GM18498 (cell line): ENCODE measurements around the gene SFXN5.
A peak's percentile ranks its signal among the peaks of the same experiment; 100 is the strongest.

Experiments
- ATAC-seq: cut with Tn5 transposase; IDR thresholded peaks from one replicate; pipeline ENCODE4 v1.9.1; 2021; ENCODE audit warnings: mild to moderate bottlenecking, moderate library complexity; ENCODE audit not compliant: unreplicated experiment

The SFXN5 gene

DNA sequence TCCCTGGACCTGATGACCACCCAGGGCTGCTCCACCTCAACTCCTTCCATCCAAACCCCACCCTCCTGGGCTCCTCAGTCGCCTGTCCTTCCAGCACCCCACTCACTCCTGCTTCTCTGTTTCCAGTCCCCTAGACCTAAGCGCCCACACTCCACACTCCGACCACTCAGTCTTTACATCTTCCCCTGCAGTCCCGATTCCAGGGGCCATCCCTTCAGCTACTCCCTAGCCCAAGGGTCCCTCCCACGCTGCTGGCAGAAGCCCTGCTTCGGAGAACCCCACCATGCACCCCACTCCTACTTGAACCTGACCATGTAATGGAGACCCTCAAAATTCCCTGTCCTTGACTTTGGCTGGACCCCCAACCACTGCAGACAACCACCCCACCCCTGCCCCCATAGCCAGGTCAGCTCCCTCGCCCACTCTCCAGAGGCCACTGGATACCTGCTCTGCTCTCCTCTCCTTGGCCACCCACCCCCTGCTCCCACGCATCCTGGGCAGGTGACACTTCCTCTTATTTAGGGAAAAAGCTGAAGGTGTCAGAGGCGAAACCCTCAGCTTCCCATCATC, 126.0 kb downstream of the SFXN5 start:
- no peak for ATAC-seq

DNA sequence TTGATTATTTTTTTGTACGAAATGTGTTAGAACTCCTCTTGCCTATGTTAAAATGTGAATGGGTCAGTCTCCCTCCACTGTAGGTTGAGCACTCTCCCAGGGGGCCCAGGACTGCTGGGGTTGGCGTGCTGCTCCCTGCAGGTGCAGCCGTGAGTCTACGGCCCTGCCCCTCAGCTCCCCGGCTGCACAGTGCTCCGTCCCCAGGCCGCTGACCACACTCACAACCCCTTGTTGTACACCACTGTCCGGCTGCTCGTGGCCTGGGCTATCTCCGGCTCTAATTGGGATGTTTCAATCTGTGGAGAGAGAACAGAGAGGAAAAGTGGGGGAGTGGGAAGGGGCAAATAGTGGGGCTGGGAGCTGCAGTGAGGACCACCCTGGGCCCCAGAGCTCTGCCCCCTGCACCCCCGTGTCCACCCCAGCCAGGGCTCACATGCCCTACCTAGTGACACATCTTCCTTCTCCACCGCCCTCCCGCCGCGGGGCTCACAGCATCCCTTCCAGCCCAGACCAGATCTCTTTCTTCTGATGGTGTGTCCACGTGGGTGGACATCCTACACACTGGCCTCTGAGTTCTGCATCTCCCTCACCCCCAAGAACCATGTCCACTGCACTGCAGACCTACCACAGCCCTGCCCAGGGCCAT, 126.6 kb downstream of the SFXN5 start:
- no peak for ATAC-seq

DNA sequence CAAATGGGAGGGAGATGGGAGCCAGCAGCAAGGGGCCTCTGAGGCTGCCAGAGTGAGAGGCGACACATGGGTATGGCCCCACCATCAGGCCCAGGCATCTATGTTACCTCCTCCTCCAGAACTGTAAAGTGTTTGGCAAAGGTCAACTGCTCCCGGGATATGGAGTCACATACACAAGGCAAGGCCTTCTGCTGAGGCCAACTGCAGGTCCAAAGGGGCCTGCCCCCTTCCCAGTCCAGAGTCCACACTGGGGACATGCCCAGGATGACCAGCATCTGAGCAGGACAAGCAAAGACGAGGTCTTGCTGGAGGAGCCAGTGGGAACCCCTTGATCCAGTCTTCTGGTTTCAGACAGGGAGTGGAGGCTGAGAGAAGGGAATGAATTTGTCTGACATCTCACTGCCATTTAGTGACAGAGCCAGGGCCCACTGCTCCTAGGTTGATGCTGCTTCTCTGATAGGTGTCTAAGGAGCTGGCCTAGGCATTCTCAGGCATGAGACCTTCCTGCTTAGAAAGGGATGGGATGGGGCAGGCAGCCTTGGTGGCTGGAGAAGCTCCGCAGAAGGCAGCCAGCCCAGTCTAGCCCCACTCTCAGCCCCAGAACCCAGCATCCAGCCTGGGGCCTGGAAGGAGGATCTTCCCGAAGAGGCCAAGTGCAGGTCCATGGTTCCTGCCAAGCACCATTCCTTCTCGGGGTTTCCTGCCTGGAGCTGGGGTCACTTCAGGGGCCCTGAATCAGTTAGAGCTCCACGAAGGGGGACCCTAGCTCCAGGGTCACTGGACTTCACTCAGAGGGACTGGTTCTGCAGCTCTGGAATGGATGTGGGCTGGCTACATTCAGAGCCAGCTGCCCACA, 127.7 kb downstream of the SFXN5 start:
- no peak for ATAC-seq

DNA sequence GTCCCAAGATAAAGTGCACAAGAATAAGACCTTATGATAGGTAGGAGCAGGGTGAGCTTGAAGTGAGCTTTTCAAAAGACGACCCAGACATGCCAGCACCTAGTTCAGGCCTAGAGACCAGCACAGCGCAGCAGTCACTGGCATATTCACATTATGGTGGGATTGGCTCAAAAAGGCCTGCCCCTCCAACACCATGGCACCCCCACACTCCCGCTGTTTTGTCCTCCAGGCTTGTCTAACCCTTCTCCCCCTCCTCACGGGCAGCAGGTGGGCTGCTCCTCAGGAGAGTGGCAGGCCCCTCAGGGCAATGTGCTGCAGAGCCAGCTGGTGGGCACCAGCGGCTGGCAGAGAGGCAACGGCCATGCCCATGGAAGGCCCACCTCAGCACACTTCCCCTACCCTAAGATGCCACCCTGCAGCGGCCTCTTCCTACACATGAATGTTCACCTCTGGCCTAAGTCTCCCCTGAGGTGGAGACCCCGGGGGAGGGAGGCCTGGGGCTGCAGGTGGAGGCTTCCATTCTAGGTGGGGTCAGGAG, 128.6 kb downstream of the SFXN5 start:
- ATAC-seq: no peak

DNA sequence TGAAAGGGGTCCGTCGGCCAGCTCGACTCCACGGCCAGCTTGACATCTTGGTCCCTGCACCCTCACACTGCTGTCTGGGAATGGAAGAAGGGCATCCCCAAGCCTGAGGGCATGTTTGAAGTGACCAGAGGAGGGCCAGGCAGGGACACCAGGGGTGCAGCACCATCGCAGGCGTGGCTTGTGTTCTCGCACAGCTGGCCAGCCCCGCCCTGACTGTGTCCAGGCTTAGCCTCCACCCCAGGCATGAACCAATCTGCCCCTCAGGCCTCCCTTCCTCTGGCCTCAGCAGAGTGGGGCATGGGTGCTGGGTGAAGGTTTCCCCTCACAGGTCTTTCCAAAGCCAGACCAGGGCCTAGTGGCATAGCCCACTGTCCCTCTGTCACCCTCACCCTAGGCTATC, 129.2 kb downstream of the SFXN5 start:
- ATAC-seq: no peak

DNA sequence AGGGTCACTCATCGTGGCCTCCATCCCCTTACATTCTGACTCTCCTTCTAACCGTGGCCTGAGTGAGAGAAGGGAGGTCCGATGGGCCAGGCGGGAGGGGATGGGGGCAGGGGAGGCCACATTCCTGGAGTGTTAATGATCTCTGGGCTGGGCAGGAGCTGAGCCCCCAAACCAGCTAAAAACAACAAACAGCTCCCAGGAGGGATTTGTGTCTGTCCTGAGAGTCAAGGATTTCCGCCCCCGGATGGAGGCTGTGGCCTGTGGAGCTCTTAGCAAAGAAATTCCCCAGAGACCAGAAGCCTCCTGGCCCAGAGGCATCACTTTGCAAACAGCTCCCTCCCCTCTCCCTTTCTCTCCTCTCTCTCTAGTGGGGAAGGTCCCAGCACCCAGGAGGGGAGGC, 130.7 kb downstream of the SFXN5 start:
- no peak for ATAC-seq

DNA sequence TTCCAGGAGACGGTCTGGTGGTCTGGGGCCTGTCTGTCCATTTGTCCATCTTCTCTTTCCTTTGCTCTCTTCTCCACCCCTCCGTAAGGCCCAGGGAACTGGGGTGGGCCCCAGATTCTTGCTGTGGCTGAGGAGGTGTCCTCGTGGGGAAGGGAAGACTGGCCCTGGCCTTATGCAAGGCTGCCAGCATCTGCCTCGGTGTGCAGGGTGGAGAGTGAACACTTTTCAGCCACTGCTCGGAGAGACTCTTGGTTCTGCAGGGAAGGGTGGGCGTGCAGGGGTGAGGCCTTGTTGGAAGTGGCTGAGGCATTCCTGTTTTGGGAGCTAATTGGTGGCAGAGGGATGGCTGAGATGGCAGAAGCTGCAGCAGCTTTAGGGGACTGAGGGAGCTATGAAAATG, 131.2 kb downstream of the SFXN5 start:
- no peak for ATAC-seq

DNA sequence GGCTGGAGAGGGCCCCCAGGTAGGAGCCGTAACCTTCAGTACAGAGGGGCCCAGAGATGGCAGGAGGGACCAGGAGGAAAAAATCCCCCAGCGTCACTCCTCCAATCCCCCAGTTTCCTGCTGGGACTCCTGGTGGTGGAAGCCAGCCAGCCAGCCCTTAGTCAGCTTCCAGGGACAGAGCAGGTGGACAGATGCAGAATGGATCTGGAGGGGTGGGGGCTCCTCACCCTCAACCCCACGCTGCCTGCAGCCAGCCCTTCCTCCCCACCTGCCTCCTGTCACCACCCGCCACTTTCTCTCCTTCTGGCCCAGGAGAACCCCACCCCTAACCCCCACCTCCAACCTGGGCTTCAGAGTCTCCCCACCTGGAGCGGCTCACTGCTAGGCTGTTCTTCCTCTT, 133.1 kb downstream of the SFXN5 start:
- ATAC-seq: no peak

DNA sequence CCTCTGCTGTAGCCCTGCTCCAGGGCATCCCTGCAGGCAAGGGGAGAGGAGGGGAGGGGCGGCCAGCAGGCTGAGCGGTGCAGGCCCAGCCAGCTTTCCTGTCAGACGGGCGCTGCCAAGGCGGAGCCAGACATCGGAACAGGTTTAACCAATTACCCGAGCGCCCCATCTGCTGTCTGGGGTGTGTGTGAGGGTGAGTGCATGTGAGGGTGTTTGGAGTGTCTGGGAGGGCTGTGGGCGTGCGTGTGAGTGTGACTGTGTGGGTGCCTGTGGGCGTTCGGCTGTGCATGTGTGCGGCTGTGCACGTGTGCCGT, 134.2 kb downstream of the SFXN5 start:
- no peak for ATAC-seq

DNA sequence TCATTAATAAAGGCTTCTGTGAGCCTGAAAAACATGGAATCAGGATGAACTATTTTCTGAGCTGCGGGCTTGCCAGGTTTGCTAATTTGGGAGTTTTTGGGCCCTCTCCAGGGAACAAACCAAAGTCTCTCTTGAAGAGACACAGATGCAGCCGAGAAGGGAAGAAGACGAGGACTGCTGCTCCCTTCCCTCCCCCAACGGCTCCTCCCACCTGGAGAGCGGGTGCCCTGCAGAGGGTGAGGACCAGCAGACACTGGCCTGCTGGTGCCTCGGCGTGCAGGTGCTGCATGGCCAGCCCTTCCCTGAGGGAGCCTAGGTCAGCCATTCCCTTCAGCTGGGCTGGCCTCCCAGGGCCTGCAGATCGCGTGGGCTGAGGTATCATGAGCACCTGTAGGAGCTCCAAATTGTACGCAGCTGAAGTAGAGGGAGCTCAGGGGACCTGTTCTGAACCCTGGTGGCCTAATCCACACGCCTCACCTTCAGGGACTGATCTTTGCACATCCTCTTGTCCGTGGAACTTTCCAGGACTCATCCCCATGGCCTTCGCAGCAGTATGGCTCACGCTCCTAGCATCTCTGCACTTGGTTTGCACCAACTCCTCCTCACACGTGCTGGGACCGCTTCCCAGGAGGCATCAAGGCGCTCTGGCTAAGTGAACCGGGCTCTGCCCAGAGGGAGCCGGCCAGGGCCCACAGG, 134.7 kb downstream of the SFXN5 start:
- ATAC-seq: no peak

DNA sequence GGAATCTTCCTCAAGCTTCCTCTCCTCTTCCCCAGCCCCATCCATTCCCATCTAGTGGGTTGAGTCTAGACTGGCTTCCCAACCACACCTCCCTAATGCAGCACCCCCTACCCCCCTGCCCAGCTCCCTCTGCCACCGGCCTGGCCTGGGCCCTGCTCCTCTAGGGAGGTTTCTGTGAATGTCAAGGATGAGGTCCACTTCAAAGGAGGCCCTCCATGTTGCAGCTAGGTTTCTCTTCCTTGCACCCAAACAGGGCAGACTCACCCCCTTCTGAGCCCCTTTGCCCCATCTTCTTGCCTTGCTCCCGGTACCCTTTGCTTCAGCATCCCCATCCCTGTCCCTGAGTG, 135.9 kb downstream of the SFXN5 start:
- ATAC-seq: no peak

DNA sequence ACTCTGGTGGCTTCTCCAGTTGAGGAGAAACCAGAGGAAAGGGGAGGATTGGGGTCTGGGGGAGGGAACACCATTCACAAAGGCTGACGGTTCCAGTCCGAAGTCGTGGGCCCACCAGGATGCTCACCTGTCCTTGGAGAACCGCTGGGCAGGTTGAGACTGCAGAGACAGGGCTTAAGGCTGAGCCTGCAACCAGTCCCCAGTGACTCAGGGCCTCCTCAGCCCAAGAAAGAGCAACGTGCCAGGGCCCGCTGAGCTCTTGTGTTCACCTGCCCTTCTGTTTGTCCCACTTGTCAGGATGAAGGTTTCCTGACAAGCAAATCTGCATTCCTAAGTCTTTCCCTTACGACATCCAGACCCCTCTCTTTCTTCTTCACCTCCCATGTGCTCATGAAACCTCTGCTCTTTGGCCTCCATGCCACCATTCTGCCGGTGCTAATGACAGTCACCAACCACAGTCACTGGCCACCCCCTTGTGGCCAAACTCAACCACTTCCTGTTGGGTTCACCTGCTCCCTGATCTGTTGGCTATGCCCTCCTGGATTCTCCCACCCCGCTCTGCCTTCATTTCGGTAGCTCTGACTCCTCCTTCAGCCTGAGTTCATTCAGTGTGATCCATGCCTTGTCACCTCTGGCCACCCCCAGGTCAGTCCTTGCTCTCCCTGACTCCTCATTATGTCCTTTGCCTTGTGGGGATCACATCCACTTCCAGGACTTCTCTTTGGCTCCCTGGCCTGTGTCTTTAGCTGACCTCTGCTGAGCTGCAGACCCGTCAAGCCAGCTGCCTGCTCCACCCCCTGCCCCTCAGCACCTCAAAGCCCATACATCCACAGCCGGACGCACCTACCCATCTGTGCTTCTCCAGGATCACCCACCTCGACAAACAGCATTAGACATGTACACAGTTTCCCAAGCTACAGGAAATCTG, 136.6 kb downstream of the SFXN5 start:
- ATAC-seq: peak; percentile 76

DNA sequence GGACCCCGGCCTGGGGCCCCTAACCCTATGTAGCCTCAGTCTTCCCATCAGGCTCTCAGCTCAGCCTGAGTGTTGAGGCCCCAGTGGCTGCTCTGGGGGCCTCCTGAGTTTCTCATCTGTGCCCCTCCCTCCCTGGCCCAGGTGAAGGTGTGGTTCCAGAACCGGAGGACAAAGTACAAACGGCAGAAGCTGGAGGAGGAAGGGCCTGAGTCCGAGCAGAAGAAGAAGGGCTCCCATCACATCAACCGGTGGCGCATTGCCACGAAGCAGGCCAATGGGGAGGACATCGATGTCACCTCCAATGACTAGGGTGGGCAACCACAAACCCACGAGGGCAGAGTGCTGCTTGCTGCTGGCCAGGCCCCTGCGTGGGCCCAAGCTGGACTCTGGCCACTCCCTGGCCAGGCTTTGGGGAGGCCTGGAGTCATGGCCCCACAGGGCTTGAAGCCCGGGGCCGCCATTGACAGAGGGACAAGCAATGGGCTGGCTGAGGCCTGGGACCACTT, 137.8 kb downstream of the SFXN5 start:
- no peak for ATAC-seq

DNA sequence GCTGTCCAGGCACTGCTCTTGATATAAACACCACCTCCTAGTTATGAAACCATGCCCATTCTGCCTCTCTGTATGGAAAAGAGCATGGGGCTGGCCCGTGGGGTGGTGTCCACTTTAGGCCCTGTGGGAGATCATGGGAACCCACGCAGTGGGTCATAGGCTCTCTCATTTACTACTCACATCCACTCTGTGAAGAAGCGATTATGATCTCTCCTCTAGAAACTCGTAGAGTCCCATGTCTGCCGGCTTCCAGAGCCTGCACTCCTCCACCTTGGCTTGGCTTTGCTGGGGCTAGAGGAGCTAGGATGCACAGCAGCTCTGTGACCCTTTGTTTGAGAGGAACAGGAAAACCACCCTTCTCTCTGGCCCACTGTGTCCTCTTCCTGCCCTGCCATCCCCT, 138.3 kb downstream of the SFXN5 start:
- no peak for ATAC-seq

DNA sequence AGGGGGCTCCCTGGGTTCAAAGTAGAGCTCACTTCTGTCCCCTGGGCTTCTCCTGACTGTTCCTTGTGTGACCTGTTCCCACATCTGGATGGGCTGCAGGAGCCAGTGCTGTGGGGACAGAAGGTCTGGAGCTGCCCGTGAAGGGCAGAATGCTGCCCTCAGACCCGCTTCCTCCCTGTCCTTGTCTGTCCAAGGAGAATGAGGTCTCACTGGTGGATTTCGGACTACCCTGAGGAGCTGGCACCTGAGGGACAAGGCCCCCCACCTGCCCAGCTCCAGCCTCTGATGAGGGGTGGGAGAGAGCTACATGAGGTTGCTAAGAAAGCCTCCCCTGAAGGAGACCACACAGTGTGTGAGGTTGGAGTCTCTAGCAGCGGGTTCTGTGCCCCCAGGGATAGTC, 138.7 kb downstream of the SFXN5 start:
- ATAC-seq: no peak

DNA sequence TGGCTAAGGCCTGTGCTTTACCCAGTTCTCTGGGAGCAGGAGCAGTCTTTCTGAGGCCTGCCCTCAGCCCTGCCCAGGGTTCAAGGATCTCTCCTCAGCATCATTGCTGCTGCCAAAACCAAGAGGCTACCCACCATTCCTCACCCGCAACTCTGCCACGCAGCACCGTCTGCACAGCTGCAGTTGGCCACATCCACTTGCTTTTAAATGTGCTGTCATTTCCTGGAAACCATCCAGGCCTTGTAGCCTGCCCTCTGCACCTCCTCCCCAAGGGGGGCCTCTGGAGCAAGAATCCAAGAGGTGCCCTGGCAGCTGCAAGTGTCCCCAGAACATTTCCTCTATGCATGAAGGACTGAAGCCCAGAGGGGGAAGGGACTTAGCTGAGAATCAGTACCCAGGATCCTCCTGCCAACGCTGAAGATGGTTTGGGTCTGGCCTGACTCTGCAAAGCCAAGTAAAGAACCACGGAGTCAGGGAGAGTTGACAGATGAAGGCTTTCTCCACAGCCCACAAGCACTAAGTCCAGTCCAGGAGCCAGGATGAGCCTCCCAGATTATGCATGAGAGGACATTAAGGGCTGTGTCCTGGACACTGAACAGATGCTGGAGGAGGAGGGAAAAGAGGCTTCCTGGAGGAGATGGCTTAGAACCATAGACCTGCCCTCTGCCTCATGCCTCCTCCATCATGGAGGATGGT, 139.3 kb downstream of the SFXN5 start:
- ATAC-seq: no peak

DNA sequence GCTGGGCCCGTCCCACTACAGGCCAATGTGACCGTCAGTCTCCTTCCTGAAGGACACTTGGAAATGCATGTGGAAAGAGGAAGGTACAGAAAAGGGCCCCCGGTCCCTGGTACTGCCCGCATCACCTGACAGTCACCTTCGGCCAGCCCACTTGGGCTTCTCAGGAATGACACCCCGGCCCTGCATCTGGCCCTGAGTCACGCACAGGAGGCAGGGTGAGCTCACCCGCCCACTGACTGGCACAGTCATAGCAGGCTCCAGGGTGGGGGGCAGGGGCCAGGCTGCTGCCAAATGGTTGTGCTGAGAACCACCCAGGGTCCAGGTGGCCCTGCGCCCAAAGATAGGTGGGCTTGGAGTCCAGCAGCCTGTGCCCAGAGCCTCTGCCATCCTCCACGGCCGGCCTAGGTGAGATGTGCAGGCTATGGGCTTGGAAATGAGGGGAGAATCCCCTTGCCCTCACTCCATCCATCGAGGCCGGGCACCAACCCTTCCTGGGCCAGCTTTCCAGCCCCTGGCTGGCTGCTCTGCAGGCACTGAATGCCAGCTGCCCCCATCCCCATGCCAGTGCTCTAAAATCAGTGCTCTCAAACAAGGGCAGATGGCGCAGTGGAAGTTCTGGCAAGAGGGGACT, 140.1 kb downstream of the SFXN5 start:
- no peak for ATAC-seq

DNA sequence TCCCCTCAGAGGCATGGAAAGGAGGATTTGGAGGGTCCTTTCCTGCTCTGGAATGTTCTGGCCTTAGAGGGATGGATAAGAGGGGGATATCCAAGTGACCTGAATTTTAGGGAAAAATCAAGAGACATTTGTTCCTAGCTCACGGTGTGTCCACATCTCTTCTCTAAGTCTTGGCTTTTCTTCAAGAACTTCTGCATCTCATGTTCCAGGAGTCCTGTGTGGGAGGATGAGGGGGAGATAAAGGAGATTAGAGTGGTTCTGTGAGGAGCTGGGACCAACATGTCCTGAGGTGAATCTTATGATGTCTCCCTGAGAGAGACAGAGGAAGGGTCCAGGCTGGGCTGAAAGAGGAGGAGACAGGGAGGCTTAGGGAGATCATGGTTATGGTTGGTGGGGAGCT, 142.5 kb downstream of the SFXN5 start:
- ATAC-seq: no peak
